Caco-2 (cell line): ENCODE measurements around the gene EMILIN3. TPM values are rescaled to one million over a fixed set of nuclear protein-coding genes. Genes with fewer than 3 reads are reported as not detected.

Experiments used
- BruUV-seq: library from RNA; stranded (reverse); fragments of 400-500 nt; replicated peaks from 2 replicates; lab custom pipeline; 2021; lab: Mats Ljungman, UMichigan
- CTCF ChIA-PET: fragments of 300-600 bp; sonication (Branson Sonifier 250); formaldehyde crosslinking; loops from one replicate; lab custom pipeline; 2022; ENCODE audit warnings: antibody characterized with exemption; lab: Charles Lee
- POLR2A ChIA-PET: fragments of 300-600 bp; sonication (Branson Sonifier 250); formaldehyde crosslinking; loops from one replicate; lab custom pipeline; 2022; ENCODE audit warnings: antibody characterized with exemption; lab: Charles Lee
- DNase-seq, 2 experiments: peaks; one replicate each; pipeline versions ENCODE4 v3.0.0 to v3.0.0-alpha.2; 2020 to 2022
- H3K27me3 ChIP-seq: replicated peaks from 2 replicates; pipeline ENCODE4 v1.6.0; 2011; ENCODE audit warnings: low read length; ENCODE audit not compliant: control insufficient read depth, insufficient read depth
- H3K36me3 ChIP-seq: 2 replicates; pipeline ENCODE4 v1.5.1; 2011; ENCODE audit warnings: low read length; ENCODE audit not compliant: control insufficient read depth, insufficient read depth
- H3K4me1 ChIP-seq: fragments of 250-450 bp; sonication (Bioruptor Pico); 2 replicates; pipeline ENCODE4 v1.5.1; 2020; ENCODE audit warnings: mild to moderate bottlenecking
- H3K4me3 ChIP-seq: 2 replicates; pipeline ENCODE4 v1.5.1; 2011; ENCODE audit warnings: low read depth, mild to moderate bottlenecking, control low read depth, low read length
- H3K9me3 ChIP-seq: fragments of 250-450 bp; sonication (Bioruptor Pico); 2 replicates; pipeline ENCODE4 v1.5.1; 2020; ENCODE audit warnings: mild to moderate bottlenecking, moderate library complexity
- H3K27ac Mint-ChIP-seq: one replicate; pipeline ENCODE4 v1.8.0; 2022; ENCODE audit warnings: mixed read lengths; ENCODE audit not compliant: unreplicated experiment
- H3K27me3 Mint-ChIP-seq: one replicate; pipeline ENCODE4 v1.8.0; 2022; ENCODE audit warnings: mixed read lengths; ENCODE audit not compliant: insufficient read depth, unreplicated experiment
- H3K36me3 Mint-ChIP-seq: one replicate; pipeline ENCODE4 v1.8.0; 2022; ENCODE audit warnings: mild to moderate bottlenecking, mixed read lengths; ENCODE audit not compliant: insufficient read depth, unreplicated experiment
- H3K4me1 Mint-ChIP-seq: one replicate; pipeline ENCODE4 v1.8.0; 2022; ENCODE audit warnings: low read depth, mixed read lengths; ENCODE audit not compliant: unreplicated experiment
- H3K4me3 Mint-ChIP-seq: one replicate; pipeline ENCODE4 v1.8.0; 2022; ENCODE audit warnings: mild to moderate bottlenecking, moderate library complexity, mixed read lengths; ENCODE audit not compliant: unreplicated experiment
- H3K9me3 Mint-ChIP-seq: one replicate; pipeline ENCODE4 v1.8.0; 2022; ENCODE audit warnings: mixed read lengths; ENCODE audit not compliant: unreplicated experiment
- intact Hi-C: fragments of 100-400 bp; cut with micrococcal nuclease; formaldehyde crosslinking; loops from one replicate; pipeline ENCODE4 v1.10.0; 2022; ENCODE audit not compliant: unreplicated experiment
- total RNA-seq: library from RNA; stranded (reverse); gene quantifications from 2 replicates; pipeline ENCODE4 v1.2.3, GENCODE V29; 2022
- TF ChIP-seq, protein P1 (sequence below), 2 experiments: fragments of 200-600 bp in 1 of 2; IDR thresholded peaks; 1 replicate in 1 of 2; 2 replicates in 1 of 2; pipeline versions ENCODE4 v1.5.1 to v1.8.0; 2011 to 2022; ENCODE audit warnings: antibody characterized with exemption in 1 of 2, control low read depth in 1 of 2, inconsistent platforms in 1 of 2, low read depth in 1 of 2, low read length in 1 of 2, mild to moderate bottlenecking in 1 of 2, moderate library complexity in 1 of 2; ENCODE audit not compliant: insufficient read depth in 1 of 2, severe bottlenecking in 1 of 2, unreplicated experiment in 1 of 2

The EMILIN3 gene
- total RNA-seq, 1 experiment from 2014 or later: 0.50 TPM

DNA sequence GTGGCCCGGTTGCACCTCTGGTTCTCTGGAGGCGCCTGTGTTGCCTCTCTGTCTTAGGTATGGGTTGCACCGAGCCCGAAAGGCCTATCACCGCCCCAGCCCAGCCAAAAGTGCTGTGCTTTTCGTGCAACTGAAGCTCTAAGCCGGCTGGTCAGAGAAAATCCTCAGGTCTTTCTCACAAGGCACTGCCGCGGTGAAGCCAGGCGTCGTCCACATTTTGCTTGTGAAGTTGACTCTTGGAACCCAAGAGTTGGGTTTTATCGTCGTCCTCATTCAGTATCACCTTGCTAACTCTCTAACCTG lies 726 bp upstream of the EMILIN3 start:
- ChIA-PET CTCF (interaction anchor here (1.2 kb wide), 1 partner anchor 27 kb away, joined by 7 read pairs; the partner anchor contains the start of gene LPIN3), POLR2A (interaction anchor here (0.8 kb wide), 1 partner anchor 27 kb away, joined by 5 read pairs; no protein-coding TSS in a partner anchor)
- no TSS peak for BruUV-seq
- no peaks in the 10 kb centered on the region for H3K36me3 ChIP-seq
- Mint-ChIP-seq H3K36me3 (peaks cover 6% of the 10 kb centered on the region), H3K27me3 (peaks cover 28% of the 10 kb centered on the region), H3K4me3 (peak overlapping the region; percentile 64), H3K4me1 (peaks cover 11% of the 10 kb centered on the region), H3K9me3 (peaks cover 8% of the 10 kb centered on the region), H3K27ac (no peak overlapping the region)
- intact Hi-C loops: no loop called here
- 0 out of 2 replicates have a peak, but pooled peaks cover 4% of the 10 kb centered on the region for H3K9me3 ChIP-seq
- no peak overlapping the region for H3K4me3 ChIP-seq
- peaks cover 8% of the 10 kb centered on the region for H3K27me3 ChIP-seq
- 0 out of 2 replicates have a peak, but pooled peaks cover 6% of the 10 kb centered on the region for H3K4me1 ChIP-seq
- DNase-seq: no peak
- TF ChIP-seq, protein P1, sequence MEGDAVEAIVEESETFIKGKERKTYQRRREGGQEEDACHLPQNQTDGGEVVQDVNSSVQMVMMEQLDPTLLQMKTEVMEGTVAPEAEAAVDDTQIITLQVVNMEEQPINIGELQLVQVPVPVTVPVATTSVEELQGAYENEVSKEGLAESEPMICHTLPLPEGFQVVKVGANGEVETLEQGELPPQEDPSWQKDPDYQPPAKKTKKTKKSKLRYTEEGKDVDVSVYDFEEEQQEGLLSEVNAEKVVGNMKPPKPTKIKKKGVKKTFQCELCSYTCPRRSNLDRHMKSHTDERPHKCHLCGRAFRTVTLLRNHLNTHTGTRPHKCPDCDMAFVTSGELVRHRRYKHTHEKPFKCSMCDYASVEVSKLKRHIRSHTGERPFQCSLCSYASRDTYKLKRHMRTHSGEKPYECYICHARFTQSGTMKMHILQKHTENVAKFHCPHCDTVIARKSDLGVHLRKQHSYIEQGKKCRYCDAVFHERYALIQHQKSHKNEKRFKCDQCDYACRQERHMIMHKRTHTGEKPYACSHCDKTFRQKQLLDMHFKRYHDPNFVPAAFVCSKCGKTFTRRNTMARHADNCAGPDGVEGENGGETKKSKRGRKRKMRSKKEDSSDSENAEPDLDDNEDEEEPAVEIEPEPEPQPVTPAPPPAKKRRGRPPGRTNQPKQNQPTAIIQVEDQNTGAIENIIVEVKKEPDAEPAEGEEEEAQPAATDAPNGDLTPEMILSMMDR (IDR thresholded peaks at IDR 0.05; ENCODE audit: insufficient read depth in 1 of 2, low read depth in 1 of 2, low read length in 1 of 2, severe bottlenecking in 1 of 2, unreplicated experiment in 1 of 2): no peak

DNA sequence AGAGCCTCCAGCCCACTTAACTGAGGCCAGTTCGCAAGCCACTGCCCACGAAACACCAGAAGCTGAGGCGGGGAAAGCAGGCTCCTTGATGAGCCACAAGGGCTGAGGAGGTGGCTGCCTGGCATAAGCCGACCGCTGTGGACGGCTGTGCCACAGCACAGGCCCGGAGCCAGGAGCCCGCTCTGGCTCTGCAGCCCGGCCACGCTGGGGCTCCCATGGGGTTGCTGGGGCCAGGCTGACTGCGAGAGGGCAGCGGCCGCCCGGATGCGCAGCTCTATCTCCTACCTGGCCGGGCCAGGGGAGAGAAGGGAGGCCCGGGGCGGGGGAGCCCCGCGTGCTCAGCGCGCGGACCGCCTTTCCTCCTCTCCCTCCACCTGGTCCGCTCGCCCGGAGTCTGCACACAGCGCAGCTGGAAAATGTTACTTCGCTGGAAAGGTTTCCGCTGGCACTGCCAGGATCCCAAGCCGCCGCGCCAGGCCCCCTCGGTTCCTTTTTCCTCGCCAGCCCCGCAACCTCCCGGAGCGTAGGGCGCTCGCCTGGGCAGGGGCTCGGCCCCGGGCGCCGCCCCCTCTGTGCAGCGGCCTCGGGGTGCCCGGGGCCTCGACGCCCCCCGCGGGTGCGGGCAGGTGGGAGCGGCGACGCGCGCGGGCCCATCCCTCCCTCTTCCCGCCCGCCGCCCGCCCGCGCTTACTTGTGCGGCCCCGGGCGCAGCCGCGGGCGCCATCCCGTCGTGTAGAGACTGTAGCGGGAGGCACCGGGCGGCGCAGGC lies 657 bp downstream of the EMILIN3 start:
- Histone ChIP-seq H3K4me1 (0 out of 2 replicates have a peak, but pooled peaks cover 6% of the 10 kb centered on the region), H3K9me3 (no peaks in the 10 kb centered on the region), H3K36me3 (no peaks in the 10 kb centered on the region), H3K27me3 (peaks cover 8% of the 10 kb centered on the region), H3K4me3 (peak overlapping the region; percentile 23)
- Mint-ChIP-seq H3K36me3 (peaks cover 2% of the 10 kb centered on the region), H3K4me1 (peaks cover 11% of the 10 kb centered on the region), H3K9me3 (peaks cover 2% of the 10 kb centered on the region), H3K27ac (no peak overlapping the region), H3K27me3 (peaks cover 28% of the 10 kb centered on the region), H3K4me3 (peak overlapping the region; percentile 0)
- no TSS peak for BruUV-seq
- POLR2A ChIA-PET: no interaction called here
- intact Hi-C loops: no loop called here
- CTCF ChIA-PET: interaction anchor here (0.6 to 1.1 kb wide), 2 partner anchors 23 to 128 kb away, joined by 3 read pairs; no protein-coding TSS in a partner anchor
- TF ChIP-seq, protein P1 (IDR thresholded peaks at IDR 0.05; ENCODE audit: insufficient read depth in 1 of 2, low read depth in 1 of 2, low read length in 1 of 2, severe bottlenecking in 1 of 2, unreplicated experiment in 1 of 2): no peak
- no peak for DNase-seq

DNA sequence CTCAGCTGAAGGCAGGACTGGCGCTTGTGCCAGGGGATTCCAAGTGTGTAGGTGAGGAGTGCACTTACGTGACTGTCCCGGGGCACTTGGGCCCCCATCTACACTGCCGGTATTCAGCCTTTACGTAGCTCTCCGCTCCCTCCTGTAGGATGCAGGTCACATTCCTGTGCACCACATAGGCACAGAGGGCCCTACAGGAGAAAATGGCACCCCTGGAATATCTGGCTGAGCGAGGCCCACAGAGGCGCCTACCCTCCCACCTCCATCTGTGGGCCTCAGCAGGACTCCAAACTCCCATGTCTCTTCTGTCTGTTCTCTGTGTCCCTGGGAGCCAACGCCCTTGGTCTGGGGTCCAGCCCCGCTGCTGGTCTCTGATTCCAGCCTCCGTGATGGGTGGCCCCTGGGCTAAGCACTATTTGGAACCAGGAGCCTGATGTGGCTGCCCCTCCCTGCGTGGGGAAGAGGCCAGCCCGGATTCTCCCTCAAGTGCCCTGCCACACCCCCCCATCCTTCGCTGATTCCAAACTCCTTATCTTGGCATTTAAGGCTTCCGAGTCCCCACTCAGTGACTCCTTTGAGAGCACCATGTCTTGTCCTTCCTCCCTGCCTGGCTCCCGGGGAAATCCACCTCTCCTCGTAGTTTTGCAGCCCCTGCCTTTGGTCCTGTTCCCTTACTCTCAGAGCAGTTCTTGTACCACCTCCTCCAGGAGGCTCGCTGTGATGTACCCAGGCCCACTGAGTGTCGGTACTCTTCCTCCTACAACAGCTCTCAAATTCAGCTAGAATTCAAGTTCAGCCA lies 1.5 kb downstream of the EMILIN3 start:
- Mint-ChIP-seq H3K36me3 (no peaks in the 10 kb centered on the region), H3K9me3 (no peaks in the 10 kb centered on the region), H3K4me1 (peaks cover 11% of the 10 kb centered on the region), H3K4me3 (peak overlapping the region; percentile 0), H3K27ac (no peak overlapping the region), H3K27me3 (peaks cover 28% of the 10 kb centered on the region)
- Histone ChIP-seq H3K27me3 (peaks cover 8% of the 10 kb centered on the region), H3K4me1 (0 out of 2 replicates have a peak, but pooled peaks cover 6% of the 10 kb centered on the region), H3K36me3 (no peaks in the 10 kb centered on the region), H3K4me3 (no peak overlapping the region), H3K9me3 (no peaks in the 10 kb centered on the region)
- TF ChIP-seq, protein P1 (IDR thresholded peaks at IDR 0.05; ENCODE audit: insufficient read depth in 1 of 2, low read depth in 1 of 2, low read length in 1 of 2, severe bottlenecking in 1 of 2, unreplicated experiment in 1 of 2): no peak
- BruUV-seq: no TSS peak
- no peak for DNase-seq
- CTCF ChIA-PET: interaction anchor here (0.6 to 1.1 kb wide), 2 partner anchors 22 to 25 kb away, joined by 3 to 4 read pairs; no protein-coding TSS in a partner anchor
- intact Hi-C loops: no loop called here
- POLR2A ChIA-PET: no interaction called here
